ENCODE measurements around the gene P2RX6. TPM values are rescaled to one million over a fixed set of nuclear protein-coding genes. Genes with fewer than 3 reads are reported as not detected.
A peak's percentile ranks its signal among the peaks of the same experiment; 100 is the strongest.
"Not testable (repeated sequence)": the region's sequence is repeated elsewhere in the genome, so short reads cannot be mapped to it uniquely, and the experiment has no call there.

P2RX6 gene
- total RNA-seq, 1 donor from 2014 or later: 0.41 TPM

- DNase-seq (ENCODE audit: low spot score in 2 of 2) (no peak), FAIRE-seq (no peak)
These were observed 21.4 kb upstream of the P2RX6 start for GRCh38 chr22:20993304-20994127.

- no peak for DNase-seq (ENCODE audit: low spot score in 2 of 2)
- FAIRE-seq: no peak
These were observed 20.6 kb upstream of the P2RX6 start for GRCh38 chr22:20994128-20994901.

GRCh38 chr22:20994902-20995241, 20.1 kb upstream of the P2RX6 start:
- DNase-seq (ENCODE audit: low spot score in 2 of 2) (no peak), FAIRE-seq (no peak)

- no peak for FAIRE-seq
- DNase-seq (ENCODE audit: low spot score in 2 of 2): no peak
These were observed 19.5 kb upstream of the P2RX6 start for GRCh38 chr22:20995329-20996030.

GRCh38 chr22:20996031-20996410, 18.9 kb upstream of the P2RX6 start:
- DNase-seq (ENCODE audit: low spot score in 2 of 2) (no peak), FAIRE-seq (no peak)

GRCh38 chr22:20996598-20997535, 18.1 kb upstream of the P2RX6 start:
- no peak for FAIRE-seq
- no peak for DNase-seq (ENCODE audit: low spot score in 2 of 2)

GRCh38 chr22:20997536-20998257, 17.3 kb upstream of the P2RX6 start:
- DNase-seq (ENCODE audit: low spot score in 2 of 2): no peak

GRCh38 chr22:20998411-20999336, 16.3 kb upstream of the P2RX6 start:
- FAIRE-seq: no peak
- no peak for DNase-seq (ENCODE audit: low spot score in 2 of 2)

More at GRCh38 chr22:20997536-20998257, 17.3 kb upstream of the P2RX6 start:
- FAIRE-seq: no peak

GRCh38 chr22:20999350-21000206, 15.4 kb upstream of the P2RX6 start:
- FAIRE-seq: no peak
- DNase-seq (ENCODE audit: low spot score in 2 of 2): no peak

- FAIRE-seq (no peak), DNase-seq (ENCODE audit: low spot score in 2 of 2) (no peak)
These were observed 14.6 kb upstream of the P2RX6 start for GRCh38 chr22:21000207-21000986.

- FAIRE-seq: no peak
- no peak for DNase-seq (ENCODE audit: low spot score in 2 of 2)
These were observed 13.9 kb upstream of the P2RX6 start for GRCh38 chr22:21000987-21001600.

GRCh38 chr22:21001601-21002325, 13.2 kb upstream of the P2RX6 start, which contains the start of gene THAP7:
Gene THAP7 (minus strand): TSS chr22:21002118. CDS start chr22:21001911, 207 bp downstream.
- FAIRE-seq: no peak
- DNase-seq (ENCODE audit: low spot score in 2 of 2): peak; percentile 89 to 97

- no peak for FAIRE-seq
- no peak for DNase-seq (ENCODE audit: low spot score in 2 of 2)
These were observed 11.2 kb upstream of the P2RX6 start for GRCh38 chr22:21003782-21004181.

- not testable (repeated sequence) for DNase-seq (ENCODE audit: low spot score in 2 of 2); FAIRE-seq
These were observed 5.8 kb upstream of the P2RX6 start for GRCh38 chr22:21009208-21009607.

- DNase-seq (ENCODE audit: low spot score in 2 of 2) (no peak), FAIRE-seq (no peak)
These were observed 5.1 kb upstream of the P2RX6 start for GRCh38 chr22:21009638-21010425.

Measured in frontal cortex (tissue), 4 donors.